Fibroblast of mammary gland (primary cell): ENCODE data around the gene OXCT1.
"Not testable (repeated sequence)": the region's sequence is repeated elsewhere in the genome, so short reads cannot be mapped to it uniquely, and the experiment has no call there.

Experiments used
- DNase-seq: peaks from one replicate; pipeline ENCODE4 v3.0.0-alpha.2; 2010; ENCODE audit warnings: low read depth
- H3K4me3 ChIP-seq: 2 replicates; pipeline ENCODE4 v1.5.1; 2011; ENCODE audit warnings: low read depth, mild to moderate bottlenecking, low read length, moderate library complexity; ENCODE audit not compliant: control insufficient read depth
- TF ChIP-seq, protein P1 (sequence below): conservative IDR thresholded peaks from 2 replicates; pipeline ENCODE4 v1.5.1; 2011; ENCODE audit warnings: low read depth, low read length, inconsistent platforms; ENCODE audit not compliant: control insufficient read depth, insufficient read depth

OXCT1 gene

DNA sequence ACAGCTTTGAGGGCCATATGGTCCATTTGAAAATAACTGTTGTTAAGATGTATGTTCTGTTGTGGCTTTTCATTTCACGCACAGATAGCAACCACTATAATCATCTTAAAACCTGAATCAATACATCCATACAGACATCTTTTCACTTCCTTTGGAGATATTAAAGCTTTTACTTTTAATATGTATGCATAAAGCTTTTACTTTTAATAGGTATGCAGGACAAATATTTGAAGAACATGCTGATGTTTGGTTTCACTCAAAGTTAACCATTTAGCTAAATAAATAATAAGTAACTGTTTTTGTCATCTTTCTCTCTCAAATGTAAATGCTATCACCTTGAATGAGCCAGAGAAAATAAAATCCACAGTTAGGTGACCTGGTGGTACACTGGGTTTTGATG is 108.6 kb downstream of the OXCT1 start:
- no peak overlapping the region for H3K4me3 ChIP-seq
- TF ChIP-seq, protein P1, sequence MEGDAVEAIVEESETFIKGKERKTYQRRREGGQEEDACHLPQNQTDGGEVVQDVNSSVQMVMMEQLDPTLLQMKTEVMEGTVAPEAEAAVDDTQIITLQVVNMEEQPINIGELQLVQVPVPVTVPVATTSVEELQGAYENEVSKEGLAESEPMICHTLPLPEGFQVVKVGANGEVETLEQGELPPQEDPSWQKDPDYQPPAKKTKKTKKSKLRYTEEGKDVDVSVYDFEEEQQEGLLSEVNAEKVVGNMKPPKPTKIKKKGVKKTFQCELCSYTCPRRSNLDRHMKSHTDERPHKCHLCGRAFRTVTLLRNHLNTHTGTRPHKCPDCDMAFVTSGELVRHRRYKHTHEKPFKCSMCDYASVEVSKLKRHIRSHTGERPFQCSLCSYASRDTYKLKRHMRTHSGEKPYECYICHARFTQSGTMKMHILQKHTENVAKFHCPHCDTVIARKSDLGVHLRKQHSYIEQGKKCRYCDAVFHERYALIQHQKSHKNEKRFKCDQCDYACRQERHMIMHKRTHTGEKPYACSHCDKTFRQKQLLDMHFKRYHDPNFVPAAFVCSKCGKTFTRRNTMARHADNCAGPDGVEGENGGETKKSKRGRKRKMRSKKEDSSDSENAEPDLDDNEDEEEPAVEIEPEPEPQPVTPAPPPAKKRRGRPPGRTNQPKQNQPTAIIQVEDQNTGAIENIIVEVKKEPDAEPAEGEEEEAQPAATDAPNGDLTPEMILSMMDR, result no peak
- DNase-seq, result no peak

DNA sequence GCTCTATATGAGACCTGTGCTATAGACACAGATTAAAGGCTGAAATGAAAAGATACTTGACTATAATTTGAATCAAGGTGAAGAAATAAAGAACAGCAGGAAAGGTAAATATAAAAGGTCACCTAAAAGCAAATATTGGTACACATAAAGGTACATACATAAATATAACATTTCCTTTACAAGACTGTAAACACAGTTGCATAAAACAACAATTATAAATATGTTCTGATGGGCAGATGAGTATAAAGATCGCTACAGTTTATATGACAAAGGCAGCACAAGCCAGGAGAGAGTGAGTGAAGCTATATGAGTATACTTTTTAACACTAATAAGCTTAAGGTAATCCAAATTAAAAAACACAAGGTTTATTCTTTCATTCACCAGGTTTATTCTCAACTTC is 114.5 kb downstream of the OXCT1 start:
- H3K4me3 ChIP-seq, result no peak overlapping the region
- TF ChIP-seq, protein P1, result no peak
- DNase-seq, result no peak

DNA sequence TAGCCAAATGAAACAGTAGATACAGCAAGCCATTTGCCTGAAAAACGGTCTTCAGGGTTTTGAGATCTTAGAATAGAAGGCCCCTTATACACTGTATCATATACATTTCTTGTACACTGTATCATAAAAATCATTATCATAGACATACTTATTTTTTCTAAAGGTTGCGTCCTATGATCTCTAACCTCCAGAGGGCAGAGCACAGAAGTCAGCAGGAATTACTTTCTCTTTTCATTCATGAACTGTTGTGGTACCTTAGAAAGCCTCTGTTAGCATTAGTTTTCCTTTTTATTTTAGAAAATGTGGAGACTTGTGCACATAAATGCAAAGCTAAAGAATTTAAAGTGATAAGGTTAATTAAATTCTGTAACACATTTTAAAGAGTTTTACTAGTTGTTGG is 115.4 kb downstream of the OXCT1 start:
- TF ChIP-seq, protein P1, result peak; percentile 24
- H3K4me3 ChIP-seq, result no peak overlapping the region
- peak; percentile 18 for DNase-seq

DNA sequence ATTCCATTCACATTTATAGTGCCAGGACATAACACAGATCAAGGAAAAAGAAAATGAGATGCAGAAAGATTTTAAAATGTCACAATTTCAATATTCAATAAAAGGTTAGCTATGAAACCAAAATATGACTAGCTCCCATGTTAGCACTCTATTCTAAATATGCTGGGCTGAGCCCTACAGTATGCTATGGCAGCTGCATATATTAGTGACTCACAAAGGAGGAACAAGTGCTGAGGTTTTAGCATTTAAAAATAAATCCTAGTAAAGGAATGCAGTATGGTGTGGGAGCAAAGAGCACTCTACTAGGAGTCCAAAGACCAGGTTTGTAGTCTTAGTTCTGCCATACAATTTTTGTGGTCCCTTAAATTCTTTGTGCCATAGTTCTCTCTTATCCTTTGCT is 118.4 kb downstream of the OXCT1 start:
- TF ChIP-seq, protein P1, result no peak
- no peak overlapping the region for H3K4me3 ChIP-seq
- DNase-seq, result no peak

DNA sequence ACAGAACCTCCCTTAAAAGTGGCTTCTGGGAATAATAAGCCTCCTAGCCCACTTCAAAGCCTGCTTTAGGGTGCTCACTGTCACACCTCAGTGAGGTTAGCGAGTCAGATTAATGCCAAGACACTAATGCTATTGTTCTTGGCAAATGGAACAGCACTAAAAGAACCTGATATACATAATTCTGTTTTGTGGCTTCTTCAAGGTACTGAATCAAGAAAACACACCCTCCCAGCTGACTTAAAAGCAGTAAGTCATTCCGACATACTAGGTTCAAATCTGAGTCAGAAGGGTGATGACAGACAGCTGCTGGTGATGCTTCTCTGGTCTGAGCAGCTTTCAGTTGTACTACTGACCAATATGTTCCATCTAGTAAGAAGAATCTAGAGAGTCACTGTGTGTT is 121.6 kb downstream of the OXCT1 start:
- TF ChIP-seq, protein P1, result no peak
- DNase-seq, result peak; percentile 74
- no peak overlapping the region for H3K4me3 ChIP-seq

DNA sequence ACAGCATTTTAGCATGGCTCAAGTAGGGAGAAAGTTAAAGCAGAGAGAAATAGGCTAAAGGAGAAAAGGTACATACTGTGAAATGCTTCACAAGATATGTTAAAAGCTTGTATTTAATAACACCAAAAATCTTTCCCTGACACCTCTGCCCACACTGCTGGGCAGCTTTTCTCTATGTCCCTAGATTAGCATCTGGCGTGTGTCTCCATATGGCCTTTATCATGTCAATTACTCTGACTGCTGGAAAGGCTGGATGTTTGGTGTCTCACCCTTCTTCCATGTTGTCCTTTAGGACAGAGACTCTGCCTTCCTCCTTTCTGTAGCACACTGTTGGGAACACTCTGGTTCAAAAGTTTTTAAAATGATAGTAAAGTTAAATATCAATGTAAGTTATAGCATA is 122.5 kb downstream of the OXCT1 start:
- TF ChIP-seq, protein P1, result no peak

DNA sequence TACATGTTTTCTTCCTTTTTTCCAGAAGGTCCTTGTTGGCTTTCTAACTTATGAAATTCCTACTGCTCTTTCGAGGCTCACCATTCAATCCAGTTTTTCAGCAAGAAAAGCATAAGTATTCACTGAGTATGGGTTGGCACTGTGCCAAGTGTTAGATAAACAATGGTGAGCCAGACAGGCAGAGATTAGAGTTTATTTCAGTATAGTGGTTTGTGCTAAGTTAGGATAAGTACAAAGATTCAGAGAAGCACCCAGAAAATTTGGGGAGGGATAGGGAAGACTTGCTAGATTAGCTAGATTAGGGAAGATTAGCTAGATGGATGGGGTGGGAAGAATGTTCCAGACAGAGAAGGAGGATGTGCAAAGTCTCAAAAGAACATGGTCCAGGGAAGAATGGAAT is 122.9 kb downstream of the OXCT1 start:
- peak; percentile 41 for DNase-seq
- TF ChIP-seq, protein P1, result no peak
- no peak overlapping the region for H3K4me3 ChIP-seq

More for the DNA sequence above, 122.5 kb downstream of the OXCT1 start:
- DNase-seq, result no peak
- H3K4me3 ChIP-seq, result no peak overlapping the region

DNA sequence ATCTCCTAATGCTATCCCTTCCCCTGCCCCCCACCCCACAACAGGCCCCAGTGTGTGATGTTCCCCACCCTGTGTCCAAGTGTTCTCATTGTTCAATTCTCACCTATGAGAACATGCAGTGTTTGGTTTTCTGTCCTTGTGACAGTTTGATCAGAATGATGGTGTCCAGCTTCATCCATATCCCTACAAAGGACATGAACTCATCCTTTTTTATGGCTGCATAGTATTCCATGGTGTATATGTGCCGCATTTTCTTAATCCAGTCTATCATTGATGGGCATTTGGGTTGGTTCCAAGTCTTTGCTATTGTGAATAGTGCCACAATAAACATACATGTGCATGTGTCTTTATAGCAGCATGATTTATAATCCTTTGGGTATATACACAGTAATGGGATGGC is 127.6 kb downstream of the OXCT1 start:
- H3K4me3 ChIP-seq, DNase-seq: not testable (repeated sequence)
